IPS-NIHi7 (cell line): ENCODE data around the gene ZNF740.
"Not testable (repeated sequence)": the region's sequence is repeated elsewhere in the genome, so short reads cannot be mapped to it uniquely, and the experiment has no call there.

Experiments used
- DNase-seq: peaks from one replicate; pipeline ENCODE4 v3.0.0; 2012; ENCODE audit warnings: mixed read lengths; ENCODE audit errors: extremely low spot score

ZNF740 gene

DNA sequence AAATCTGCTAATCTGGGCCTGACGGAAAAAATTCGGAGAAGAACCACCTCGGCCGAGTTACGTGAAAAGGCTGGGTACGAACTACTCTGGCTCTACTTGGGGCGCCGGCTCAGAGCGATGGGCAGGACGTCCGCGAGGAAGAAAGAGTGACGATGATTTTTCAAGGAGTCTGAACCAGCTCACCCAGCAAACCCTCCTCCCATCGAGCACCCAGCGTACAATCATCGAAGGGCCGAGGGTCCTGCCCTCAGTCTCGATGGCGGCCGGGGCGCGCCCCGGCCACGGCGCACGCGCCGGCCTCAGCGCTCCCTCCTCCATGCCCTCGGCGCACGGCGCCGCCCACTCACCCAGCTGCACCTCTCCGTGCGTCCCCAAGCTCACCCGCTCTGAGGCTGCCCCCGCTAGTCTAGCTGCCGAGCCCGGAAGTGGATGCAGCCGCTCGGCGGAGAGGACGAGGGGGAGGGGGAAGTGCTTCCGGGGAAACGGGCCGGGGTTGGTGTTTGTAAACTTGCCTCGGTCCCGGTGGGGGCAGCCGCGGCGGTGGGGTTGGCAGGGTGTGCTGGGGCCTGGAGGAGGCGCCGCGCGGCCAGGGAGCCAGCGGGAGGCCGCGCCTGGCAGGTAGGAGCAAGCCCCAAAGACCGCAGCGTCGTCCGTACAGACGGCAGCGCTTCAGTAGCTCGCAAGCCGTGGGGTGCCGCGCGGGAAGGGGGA lies at the start of gene ZNF740, which contains the start of gene CSAD:
Gene ZNF740 (plus strand): TSS at position 503 of the 711 bp plus-strand sequence. CDS start 1,262 bp downstream, outside the sequence.
Gene CSAD (minus strand): TSS at position 706 of the 711 bp plus-strand sequence. CDS start 7,455 bp downstream, outside the sequence.
- peak; percentile 99 for DNase-seq

DNA sequence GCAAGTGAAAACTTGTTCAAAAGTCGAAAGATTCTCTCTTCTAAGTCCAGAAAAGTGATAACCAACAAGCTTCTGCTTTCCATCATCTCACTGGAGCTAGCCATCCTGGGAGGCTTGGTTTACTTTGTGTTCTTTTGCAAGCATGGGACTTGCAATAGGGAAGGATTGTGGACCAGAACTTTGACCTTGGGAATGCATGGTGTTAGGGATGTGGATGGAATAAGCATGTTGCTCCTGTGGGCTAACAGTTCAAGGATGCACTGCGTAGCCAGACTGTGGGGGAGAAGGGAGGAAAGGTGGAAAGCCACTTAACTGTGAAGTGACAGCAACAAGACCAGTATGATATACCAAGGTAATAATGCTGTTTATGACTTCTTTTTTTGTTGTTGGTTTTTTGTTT lies 48.7 kb upstream of the ZNF740 start:
- DNase-seq: no peak

DNA sequence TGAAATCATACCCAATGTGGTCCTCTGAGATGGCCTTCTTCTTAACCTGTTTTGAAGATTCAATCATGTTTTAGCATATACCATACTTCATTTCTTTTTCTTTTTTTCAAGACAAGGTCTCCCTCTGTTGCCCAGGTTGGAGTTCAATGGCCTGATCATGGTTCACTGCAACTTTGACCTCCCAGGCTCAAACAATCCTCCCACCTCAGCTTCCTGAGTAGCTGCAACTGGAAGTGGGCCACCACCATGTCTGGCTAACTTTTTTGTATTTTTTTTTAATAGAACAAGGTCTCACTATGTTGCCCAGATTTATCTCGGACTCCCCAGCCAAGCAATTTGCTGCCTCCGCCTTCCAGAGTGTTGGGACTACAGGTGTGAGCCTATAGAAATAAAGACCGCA lies 46.8 kb upstream of the ZNF740 start:
- no peak for DNase-seq

- no peak for DNase-seq
These were observed 37.2 kb upstream of the ZNF740 start for GRCh38 chr12:53143355-53143754.

DNA sequence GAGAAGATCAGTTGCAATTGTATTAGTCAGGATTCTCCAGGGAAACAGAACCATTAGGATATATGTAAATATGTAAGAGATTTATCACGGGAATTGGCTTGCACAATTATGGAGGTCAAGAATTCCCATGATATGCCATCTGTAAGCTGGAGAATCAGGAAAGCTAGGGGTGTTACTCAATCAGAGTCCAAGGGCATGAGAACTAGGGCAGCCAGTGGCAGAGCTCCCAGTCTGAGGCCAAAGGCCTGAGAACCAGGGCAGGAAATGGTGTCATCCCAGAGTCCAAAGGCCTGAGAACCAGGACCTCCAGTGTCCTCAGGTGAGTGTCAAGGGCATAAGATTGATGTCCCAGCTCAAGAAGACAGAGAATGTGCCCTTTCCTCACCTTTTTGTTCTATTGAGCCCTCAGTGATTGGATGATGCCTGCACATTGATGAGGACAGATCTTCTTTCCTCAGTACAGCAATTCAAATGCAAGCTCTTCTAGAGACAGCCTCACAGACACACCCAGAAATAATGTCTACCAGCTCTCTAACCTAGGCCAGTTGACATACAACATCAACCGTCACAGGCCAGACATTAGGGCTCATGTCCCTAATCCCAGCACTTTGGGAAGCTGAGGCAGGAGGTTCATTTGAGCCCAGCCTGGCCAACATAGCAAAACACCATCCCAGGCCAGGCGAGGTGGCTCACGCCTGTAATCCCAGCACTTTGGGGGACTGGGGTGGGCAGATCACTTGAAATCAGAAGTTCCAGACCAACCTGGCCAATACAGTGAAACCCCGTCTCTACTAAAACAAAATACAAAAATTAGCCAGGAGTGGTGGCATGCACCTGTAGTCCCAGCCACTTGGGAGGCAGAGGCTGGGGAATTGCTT lies 34.9 kb upstream of the ZNF740 start:
- DNase-seq: no peak

- no peak for DNase-seq
These were observed 33.3 kb upstream of the ZNF740 start for GRCh38 chr12:53147181-53147580.

DNA sequence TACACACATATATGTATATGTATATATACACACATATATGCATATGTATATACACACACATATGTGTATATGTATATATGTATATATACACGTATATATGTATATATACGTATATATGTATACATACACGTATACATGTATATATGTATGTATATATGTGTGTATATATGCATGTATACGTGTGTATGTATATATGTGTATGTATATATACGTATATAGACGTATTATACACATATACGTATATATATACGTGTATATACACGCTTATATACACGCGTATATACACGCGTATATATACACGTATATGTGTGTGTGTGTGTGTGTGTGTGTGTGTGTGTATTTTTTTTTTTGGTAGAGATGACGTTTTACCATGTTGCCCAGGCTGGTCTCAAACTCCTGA lies 32.9 kb upstream of the ZNF740 start:
- no peak for DNase-seq

- no peak for DNase-seq
These were observed 29.5 kb upstream of the ZNF740 start for GRCh38 chr12:53151039-53151438.

DNA sequence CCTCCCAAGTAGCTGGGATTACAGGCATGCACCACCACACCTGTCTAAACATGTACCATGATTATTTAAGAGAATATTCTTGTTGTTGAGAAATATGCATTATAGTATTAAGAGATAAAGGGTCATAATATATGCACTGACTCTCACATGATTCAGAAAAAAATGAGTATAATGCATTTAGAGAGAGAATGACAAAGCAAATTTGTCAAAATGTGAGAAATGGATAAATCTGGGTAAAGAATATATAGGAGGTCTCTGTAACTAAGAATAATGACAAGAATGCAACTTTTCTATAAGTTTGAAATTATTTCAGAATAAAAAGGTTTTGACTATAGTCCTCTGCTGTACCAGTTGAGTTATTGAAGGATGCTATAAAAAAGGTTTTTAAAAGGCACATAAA lies 28.1 kb upstream of the ZNF740 start:
- no peak for DNase-seq

- DNase-seq: peak; percentile 96
These were observed 21.2 kb upstream of the ZNF740 start for GRCh38 chr12:53159195-53159839.

GRCh38 chr12:53160000-53160399 lies 20.5 kb upstream of the ZNF740 start:
- DNase-seq: no peak

DNA sequence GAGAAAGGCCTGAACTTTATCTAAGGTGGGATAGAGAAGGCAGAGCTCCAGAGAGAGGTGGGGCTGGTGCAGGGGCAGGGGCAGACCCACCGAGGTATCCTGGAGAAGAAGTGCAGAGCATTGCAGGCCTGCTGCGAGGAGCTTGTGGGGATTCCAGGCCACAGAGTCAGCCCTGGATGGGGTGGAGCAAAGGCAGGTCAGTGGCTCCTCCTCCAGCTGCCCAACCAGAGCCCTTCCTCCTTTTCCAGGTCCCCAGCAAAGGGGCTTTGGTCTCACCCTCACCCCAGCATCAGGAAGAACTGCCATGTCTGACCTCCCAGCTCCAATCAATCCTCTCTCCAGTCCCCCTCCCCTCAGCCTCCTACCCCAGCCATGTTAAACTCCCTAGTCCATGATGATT lies 19.8 kb upstream of the ZNF740 start:
- no peak for DNase-seq

DNA sequence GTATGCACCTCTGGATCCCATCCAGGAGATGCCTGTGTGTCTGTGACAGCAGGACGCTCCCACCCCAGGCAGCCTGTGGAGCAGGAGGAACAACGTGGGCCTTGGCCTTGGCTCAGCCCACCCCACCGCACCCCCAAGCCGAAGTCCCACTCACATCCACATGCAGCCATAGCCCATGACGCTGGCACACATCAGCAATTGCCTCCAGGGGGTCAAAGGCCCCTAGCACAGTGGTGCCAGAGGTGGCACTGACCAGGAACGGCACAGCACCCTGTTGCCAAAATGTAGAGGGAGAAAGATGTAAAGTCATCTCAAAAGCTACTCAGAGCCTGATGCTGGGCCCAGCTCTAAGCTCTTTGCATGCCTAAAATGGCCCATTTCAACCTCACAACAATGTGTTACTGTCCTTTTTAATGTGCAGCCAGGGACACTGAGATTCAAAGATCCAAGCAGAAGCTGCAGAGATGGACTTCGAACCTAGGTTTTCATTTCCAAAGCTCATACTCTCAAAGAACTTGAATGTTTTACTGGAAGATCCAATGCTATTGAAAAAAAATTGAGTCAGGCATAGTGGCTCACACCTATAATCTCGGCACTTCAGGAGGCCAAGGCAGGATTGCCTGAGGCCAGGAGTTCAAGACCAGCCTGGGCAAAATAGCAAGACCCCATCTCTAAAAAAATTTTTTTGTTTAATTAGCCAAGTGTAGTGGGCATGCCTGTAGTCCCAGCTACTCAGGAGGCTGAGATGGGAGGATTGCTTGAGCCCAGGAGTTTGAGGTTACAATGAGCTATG lies 19.2 kb upstream of the ZNF740 start:
- DNase-seq: no peak

DNA sequence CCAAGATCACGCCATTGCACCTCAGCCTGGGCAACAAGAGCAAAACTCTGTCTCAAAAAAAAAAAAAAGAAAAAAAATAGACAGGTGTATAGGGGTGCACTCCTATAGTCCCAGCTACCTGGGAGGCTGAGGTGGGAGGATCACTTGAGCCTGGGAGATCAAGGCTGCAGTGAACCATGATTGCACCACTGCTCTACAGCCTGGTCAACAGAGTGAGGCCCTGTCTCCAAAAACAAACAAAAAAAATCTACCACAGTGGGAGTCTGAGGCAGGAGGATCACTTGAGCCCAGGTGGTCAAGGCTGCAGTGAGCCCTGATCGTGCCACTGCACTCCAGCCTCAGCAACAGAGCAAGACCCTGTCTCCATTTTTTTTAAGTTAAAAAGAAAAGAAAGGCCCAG lies 17.5 kb upstream of the ZNF740 start:
- not testable (repeated sequence) for DNase-seq

- no peak for DNase-seq
These were observed 13.7 kb upstream of the ZNF740 start for GRCh38 chr12:53166837-53167236.

DNA sequence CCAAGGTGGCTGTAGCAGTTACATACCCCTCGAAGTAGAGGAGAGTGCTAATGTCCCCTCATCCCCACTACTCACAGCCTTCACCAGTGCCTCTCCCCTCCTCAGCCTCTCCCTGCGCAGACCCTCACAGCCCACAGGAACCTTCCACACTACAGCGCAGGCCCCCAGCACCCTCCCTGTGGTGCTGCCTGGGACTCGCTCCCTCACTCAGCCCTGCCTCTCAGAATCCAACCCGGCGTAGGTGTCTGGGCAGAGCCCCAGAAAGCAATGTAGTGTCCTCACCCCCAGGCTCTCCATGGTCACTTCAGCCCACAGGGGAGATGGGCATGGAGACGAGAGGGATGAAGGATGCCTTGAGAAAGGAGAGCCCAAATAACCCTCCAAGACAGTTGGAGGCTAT lies 10.9 kb upstream of the ZNF740 start:
- no peak for DNase-seq

DNA sequence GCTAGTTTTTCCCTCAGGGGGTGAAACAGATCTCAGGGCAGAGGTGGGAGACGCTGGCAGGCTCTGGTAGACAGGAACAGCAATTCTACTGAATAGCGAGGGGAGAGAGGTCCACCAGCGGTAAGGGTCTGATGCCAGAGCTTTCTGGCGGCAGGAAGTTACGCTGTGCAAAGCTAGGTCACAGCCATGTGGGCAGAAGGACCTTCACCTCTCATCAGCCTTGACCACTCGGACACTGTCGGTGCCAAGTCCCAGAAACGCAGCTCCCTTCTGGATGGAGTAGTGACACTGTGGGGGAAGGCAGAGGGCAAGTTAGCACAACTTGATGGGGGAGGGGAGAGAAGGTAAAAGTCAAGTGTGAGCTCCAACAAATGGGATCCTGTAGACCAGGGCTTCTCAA lies 10.3 kb upstream of the ZNF740 start:
- DNase-seq: no peak

- no peak for DNase-seq
These were observed 9.4 kb upstream of the ZNF740 start for GRCh38 chr12:53170876-53171724.

- no peak for DNase-seq
These were observed 8.7 kb upstream of the ZNF740 start for GRCh38 chr12:53171725-53172329.

GRCh38 chr12:53172352-53172751 lies 8.2 kb upstream of the ZNF740 start:
- no peak for DNase-seq
